HG03135 (cell line): ENCODE data around the gene WDR81.
"Not testable (repeated sequence)": the region's sequence is repeated elsewhere in the genome, so short reads cannot be mapped to it uniquely, and the experiment has no call there.

Experiments used
- ATAC-seq: cut with Tn5 transposase; IDR thresholded peaks from one replicate; pipeline ENCODE4 v1.9.1; 2021; ENCODE audit warnings: mild to moderate bottlenecking, moderate library complexity; ENCODE audit not compliant: unreplicated experiment

The WDR81 gene

DNA sequence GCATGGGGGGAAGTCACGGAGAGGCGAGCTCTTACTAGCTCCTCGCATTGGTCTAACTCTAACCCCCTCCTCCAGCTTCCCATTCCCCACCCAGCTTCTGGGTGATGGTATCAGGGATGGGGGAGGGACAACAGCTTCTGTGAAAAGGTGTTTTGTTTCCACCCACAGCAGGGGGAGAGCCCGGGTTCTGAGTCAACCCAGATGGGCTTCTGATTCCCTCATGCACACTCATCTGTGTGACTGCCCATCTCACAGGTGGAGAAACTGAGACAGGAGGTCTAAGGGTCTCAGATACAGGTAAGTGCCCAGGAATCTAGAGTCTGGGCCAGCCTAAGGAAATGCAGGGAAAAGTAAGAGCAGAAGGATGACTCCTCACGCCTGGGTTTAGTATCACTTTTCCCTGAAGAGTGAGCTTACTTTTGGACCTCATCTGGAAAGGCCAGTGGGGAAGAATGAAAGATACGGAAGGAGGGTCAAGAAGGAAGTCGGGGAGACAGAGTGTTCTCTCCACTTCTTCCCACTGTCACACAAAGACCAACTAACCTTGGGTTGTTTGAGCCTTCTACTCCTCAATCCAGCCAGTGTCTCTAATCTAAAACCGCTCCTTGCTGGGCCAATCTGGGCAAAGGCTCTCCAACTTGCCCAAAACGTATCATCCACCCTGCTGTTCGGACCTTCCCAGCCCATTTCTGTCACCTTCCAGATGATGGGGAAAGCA is 11.2 kb upstream of the WDR81 start:
- ATAC-seq = no peak

DNA sequence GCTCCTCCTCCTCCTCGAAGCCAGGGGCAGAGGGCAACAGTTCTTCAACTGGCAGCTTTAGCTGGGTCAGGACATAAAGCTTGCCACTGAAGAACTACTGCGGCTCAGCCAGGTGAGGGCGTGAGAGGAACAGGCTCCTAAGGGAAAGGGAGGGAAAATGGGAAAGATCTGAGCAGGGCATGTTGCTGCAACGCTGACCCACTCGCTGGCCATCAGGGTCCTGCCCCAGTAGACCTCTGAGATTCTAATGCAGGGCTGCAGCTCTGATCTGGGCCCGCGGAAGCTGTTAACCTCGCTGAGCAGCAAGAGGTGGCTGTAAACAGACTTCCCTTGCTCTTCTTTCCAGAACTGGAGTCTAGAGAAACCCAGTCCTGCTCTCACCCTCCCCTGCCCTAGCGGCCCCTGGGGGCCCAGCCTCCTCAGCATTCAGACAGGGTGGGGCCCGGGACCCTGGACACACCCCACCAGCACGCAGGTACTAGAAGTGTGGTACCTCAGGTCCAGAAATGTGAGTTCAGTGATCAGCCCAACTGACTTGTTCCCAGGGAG is 10.6 kb upstream of the WDR81 start:
- ATAC-seq = no peak

DNA sequence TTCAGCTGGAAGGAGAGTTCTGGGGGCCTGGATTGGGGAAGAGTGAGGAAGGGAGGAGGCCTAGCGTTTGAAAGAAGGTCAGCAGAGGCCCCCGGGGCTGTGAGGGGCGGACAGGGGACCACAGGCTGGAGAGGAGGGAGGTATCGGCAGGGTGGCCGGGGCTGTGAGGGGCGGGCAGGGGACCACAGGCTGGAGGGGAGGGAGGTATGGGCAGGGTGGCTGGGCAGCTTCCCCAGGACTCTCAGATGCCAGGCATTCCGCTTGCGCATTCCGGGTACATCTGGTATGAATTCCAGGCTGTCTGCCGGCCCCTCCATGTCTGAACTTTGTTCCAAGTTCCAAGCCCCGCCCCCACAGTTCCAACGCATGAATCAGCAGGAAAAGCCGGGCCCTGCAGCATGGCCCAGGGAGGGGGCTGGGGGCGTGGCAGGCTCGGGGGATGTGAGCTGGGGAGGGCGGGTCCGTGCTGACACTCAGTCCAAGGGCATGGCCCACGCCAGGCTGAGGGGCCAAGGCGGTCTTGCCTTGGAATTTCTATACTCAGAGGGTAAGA is 10.0 kb upstream of the WDR81 start:
- no peak for ATAC-seq

DNA sequence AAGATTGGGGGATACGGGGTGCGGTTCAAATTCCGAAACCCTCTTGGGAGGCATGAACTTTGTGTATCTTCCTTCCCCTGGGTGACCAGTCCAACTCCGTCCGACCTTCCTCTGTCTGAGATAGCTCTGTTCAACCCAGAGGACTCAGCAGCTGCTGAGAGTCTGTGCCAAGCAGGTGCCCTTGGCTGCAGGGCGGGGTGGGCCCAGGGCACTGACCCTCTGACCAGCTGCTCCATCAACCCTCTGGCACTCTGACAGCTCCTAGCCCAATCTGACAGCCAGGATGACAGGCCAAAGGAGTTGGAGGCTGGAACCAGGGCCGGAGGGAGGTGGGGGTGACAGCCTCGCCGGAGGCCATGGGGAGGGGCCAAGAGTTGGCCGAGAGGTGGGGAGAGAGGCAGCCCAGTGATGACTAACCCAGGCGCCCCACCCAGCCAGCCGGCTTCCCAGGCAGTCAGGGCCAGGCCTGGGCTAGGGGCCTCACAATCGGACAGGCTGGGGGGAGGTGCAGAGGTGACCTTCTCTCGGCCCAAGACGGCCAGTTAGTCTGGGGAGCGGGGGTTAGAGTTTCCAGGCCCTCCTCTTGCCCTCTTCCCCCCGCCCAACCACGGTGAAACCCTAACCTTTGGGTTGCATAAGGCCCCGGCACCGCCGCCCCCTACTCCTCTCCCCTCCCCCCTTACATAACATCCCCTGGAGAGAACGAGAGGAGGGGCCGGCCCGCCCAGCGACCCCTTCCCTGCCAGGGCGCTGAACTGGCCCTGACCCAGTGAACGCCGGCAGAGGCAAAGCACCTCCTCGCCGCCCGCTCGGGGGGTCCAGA is 9.3 kb upstream of the WDR81 start:
- ATAC-seq = no peak

DNA sequence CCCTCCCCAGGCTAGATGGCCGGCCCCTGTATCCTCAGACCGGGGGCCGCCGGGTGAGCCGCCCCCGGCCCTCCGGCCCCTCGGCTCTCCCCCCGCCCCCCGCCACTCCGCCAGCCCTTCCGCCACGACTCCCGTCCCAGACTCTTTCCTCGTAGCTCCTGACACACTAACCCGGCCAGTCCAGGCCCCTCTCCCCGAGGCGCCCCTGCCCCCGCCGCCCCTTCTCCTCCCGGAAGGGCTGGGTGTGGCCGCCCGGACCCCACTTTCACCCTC is 8.8 kb upstream of the WDR81 start:
- ATAC-seq = no peak

DNA sequence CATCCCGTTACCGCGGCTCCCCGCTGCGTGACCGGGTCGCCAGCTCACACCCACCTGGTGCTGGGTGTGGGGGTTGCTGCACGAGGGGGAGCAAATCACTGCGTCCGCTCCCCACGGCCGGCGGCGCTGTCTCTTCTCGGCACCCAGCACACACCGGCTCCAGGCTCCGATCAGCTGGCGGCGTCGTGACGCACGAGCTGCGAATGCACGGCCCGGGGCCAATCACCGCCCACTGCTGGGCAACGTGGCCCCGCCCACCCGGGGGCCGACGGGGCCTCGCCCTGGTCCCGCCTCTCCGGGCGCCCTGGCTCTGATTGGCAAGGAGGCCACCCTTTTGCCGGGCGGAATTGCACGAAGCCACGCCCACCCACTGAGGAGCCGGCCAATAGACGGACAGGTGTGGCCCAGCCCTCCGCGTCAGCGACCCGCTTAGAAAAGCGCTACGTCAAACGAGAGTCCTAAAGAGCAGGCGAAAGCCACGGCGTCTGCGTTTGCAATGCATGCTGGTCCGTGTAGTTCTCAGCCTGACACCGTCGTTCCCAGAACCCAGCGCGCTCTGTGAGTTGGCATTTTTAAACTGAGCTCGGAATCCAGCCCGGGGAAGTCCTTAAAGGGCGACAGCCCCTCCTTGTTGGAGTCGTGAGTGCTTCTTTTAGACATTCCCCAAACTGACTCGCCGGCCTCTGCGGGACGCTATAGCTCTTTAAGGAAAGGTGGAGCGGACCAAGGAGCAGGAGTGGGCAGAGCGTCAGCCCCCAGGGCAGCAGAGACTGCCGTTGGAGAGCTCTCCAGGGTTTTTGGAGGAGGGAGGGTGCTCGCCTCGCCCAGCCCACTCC is 8.2 kb upstream of the WDR81 start:
- peak; percentile 75 for ATAC-seq

DNA sequence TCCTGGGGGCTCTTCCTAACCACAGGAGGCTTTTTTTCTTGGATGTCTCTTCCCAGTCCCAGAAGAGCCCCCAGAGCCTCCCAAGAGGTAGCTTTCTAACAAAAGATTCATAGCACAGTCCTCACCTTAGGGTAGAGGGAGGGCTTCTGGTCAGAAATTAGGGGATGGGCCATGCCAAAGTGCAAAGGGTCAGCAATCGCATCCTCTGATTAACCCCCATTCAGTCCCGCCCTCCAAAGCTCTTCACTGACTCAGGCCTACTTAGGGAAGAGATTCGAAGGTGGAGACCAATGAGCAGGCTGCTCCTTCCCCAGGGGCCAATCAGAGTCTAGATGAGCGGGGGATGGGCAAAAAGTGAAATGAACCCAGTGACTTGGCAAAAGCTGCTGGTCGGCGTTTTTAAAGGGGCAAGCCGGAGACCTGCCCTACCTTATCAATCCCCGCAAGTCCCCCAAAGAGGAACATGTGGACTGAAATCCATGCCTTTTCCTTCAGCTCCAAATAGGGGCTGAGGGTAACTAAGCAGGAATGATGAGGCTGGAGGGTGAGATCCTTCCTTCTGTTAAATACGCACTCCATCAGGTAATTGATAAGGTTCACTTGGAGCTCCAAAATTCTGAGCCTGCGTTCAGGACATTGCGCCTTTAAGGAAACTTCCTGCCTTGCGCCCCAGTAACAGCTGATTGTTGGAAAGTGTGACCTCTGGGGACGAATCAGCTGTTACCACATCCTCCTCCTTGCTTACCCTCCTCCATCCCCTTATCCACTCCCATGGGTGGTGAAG is 7.4 kb upstream of the WDR81 start:
- ATAC-seq = peak; percentile 46

DNA sequence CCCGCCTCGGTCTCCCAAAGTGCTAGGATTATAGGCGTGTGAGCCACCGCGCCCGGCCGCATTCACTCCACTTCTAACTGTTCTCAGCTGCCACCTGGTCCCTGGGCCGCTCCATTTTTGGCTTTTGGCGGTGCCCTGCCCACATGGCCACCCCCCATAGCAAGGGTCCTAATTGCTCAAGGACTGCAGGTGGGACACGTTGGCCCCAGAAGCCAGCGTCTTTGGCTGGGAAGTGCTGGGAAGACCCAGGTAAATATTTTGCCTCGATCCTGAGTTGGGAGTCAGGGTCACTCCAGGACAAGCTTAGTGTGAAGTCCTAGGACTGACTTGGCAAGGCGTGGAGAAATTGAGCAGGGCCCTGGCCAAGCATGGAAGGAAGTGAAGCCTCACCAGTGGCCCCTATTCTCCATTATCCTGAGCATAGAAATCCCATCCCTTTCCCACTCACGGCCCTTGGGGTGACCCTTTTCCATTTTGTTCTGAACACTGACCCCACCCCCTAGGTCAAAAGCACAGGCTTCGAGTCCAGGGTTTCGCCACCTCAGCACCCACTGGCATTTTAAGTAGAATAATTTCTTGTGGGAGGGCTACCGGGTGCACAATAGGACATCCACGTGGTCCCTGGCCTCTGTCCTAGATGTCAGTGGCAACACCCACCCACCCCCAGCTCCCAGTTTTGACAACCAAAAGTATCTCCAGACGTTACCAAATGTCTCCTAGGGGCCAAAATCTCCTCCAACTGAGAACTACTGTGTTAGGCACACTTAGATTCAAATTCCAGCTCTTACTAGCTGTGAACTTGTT is 5.9 kb upstream of the WDR81 start:
- ATAC-seq = no peak

DNA sequence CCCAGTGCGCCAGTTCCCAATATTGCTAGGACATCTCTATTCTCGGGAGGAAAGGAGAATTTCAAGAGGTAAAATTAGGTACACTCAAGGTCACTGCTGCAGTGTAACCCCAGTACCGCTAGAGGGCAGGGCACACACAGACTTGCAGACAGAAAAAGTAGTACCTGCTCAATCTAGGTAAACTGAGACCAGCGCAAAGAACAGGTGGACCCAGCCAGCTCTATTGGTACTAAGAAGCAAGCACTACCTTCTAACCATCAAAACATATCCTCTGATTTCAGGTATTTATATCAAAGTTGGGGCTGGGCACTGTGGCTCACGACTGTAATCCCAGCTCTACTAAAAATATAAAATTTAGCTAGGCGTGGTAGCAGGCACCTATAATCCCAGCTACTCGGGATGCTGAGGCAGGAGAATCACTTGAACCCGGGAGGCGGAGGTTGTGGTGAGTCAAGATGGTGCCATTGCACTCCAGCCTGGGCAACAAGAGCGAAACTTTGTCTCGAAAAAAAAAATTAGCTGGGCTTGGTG is 3.6 kb upstream of the WDR81 start:
- ATAC-seq = no peak

DNA sequence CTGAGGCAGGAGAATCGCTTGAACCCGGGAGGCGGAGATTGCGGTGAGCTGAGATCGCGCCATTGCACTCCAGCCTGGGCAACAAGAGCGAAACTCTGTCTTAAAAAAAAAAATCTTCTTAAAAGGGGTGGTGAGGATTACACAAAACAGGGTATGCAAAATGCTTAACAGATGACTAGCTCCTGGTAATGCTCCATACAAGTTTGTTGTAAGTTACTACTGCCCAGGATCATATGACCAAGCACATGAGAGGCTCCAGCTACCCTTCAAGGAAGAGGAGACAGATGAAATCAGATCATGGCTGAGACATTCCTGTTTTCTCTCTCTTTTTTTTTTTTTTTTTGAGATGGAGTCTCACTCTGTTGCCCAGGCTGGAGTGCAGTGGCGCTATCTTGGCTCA is 2.5 kb upstream of the WDR81 start:
- ATAC-seq = not testable (repeated sequence)

DNA sequence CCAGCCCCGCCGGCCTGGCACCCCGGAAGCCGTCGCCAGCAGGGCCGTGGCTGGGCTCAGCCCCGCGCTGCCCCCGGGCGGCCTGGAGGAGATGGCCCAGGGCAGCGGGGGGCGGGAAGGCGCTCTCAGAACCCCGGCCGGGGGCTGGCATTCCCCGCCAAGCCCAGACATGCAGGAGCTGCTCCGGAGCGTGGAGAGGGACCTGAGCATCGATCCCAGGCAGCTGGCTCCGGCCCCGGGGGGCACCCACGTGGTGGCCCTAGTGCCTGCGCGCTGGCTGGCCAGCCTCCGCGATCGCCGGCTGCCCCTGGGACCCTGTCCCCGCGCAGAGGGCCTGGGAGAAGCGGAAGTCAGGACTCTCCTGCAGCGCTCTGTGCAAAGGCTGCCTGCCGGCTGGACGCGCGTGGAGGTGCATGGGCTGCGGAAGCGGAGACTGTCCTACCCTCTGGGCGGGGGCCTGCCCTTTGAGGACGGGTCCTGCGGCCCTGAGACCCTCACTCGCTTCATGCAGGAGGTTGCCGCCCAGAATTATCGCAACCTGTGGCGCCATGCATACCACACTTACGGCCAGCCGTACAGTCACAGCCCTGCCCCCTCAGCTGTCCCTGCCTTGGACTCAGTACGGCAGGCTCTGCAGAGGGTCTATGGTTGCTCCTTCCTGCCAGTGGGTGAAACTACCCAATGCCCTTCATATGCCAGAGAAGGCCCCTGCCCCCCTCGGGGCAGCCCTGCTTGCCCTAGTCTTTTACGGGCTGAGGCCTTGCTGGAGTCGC is 551 bp downstream of the WDR81 start:
- peak; percentile 25 for ATAC-seq

DNA sequence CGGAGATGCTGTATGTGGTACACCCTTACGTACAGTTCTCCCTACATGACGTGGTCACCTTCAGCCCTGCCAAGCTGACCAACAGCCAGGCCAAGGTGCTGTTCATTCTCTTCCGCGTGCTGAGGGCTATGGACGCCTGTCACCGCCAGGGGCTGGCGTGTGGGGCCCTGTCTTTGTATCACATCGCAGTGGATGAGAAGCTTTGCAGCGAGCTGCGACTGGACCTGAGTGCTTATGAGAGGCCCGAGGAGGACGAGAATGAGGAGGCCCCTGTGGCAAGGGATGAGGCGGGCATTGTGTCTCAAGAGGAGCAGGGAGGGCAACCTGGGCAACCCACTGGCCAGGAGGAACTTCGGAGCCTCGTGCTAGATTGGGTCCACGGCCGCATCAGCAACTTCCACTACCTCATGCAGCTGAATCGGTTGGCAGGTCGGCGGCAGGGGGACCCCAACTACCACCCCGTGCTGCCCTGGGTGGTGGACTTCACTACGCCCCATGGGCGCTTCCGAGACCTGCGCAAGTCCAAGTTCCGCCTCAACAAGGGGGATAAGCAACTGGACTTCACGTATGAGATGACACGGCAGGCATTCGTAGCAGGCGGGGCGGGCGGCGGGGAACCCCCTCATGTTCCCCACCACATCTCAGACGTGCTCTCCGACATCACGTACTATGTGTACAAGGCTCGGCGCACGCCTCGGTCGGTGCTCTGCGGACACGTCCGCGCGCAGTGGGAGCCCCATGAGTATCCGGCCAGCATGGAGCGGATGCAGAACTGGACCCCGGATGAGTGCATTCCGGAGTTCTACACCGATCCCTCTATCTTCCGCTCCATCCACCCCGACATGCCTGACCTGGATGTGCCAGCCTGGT is 1.4 kb downstream of the WDR81 start:
- ATAC-seq = no peak

DNA sequence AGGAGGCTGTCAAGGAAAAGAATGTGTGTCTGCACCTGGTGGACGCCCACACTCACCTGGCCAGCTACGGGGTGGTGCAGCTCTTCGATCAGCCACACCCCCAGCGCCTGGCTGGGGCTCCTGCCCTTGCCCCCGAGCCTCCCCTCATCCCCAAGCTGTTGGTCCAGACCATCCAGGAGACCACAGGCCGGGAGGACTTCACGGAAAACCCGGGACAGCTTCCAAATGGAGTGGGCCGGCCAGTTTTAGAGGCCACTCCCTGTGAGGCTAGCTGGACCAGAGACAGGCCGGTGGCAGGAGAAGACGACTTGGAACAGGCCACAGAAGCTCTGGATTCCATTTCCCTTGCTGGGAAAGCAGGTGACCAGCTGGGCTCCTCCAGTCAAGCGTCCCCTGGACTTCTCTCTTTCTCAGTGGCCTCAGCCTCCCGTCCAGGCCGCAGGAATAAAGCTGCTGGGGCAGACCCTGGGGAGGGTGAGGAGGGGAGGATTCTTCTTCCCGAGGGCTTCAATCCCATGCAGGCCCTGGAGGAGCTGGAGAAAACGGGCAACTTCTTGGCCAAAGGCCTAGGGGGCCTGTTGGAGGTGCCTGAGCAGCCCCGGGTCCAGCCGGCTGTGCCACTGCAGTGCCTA is 2.2 kb downstream of the WDR81 start:
- no peak for ATAC-seq

DNA sequence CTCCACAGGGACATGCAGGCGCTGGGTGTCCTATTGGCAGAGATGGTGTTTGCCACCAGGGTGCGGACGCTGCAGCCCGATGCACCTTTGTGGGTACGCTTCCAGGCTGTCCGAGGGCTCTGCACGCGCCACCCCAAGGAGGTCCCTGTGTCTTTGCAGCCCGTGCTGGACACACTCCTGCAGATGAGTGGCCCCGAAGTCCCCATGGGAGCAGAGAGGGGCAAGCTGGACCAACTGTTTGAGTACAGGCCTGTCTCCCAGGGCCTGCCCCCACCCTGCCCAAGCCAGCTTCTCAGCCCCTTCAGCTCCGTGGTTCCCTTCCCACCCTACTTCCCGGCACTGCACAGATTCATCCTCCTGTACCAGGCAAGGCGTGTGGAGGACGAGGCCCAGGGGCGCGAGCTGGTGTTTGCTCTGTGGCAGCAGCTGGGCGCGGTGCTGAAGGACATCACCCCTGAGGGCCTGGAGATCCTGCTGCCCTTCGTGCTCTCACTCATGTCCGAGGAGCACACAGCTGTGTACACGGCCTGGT is 2.8 kb downstream of the WDR81 start:
- ATAC-seq = no peak

DNA sequence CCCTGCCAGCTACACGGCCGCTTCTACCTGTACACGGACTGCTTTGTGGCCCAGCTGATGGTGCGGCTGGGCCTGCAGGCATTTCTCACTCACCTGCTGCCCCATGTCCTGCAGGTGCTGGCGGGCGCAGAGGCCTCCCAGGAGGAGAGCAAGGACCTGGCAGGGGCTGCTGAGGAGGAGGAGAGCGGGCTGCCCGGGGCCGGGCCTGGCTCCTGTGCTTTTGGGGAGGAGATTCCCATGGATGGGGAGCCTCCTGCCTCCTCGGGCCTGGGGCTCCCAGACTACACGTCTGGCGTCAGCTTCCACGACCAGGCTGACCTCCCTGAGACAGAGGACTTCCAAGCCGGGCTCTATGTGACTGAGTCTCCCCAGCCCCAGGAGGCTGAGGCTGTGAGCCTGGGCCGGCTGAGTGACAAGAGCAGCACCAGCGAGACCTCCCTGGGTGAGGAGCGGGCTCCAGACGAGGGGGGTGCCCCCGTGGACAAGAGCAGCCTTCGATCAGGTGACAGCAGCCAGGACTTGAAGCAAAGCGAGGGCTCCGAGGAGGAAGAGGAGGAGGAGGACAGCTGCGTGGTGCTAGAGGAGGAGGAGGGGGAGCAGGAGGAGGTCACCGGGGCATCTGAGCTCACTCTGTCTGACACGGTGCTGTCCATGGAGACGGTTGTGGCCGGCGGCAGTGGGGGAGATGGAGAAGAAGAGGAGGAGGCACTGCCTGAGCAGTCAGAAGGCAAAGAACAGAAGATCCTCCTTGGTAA is 3.5 kb downstream of the WDR81 start:
- no peak for ATAC-seq

DNA sequence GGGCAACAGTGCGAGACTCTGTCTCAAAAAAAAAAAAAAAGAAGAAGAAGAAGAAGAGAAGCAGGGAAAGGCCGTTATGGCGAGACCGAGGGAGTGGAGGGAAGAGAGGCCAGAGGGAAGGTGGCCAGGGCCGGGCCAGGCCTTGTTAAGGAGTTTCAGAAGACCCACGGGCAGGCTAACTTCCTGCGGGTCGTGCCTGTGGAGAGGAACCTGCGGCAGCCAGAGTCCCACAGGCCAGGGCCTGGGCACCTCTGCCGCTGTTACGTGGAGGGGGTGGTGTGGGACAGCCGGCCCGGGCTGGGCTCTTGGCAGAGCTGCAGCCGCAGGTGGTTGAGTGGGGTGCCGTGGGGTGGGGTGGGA is 5.4 kb downstream of the WDR81 start:
- no peak for ATAC-seq
